HG02588 (cell line): ENCODE data around the gene CNN1.
"Not testable (repeated sequence)": the region's sequence is repeated elsewhere in the genome, so short reads cannot be mapped to it uniquely, and the experiment has no call there.

Experiments used
- ATAC-seq: cut with Tn5 transposase; IDR thresholded peaks from one replicate; pipeline ENCODE4 v1.9.1; 2021; ENCODE audit warnings: mild to moderate bottlenecking, moderate library complexity; ENCODE audit not compliant: unreplicated experiment

The CNN1 gene

DNA sequence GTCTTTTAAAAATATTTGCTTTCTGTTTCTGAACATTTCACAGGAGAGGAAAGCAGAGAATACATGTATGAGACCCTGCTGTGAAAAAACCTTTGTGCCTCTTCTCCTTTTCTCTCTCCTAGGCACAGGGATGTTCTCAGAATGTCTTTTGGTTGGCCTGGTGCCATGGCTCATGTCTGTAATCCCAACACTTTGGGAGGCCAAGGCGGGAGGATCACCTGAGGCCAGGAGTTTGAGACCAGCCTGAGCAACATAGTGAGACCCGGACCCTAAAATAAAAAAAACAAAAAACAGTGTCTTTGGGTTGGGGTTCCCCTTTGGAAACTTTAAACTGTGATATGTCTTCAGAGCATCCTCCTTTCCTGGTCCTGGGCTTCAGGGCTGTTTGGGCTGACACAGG, 60.1 kb downstream of the CNN1 start:
- no peak for ATAC-seq

GRCh38 chr19:11599704-11600103, 61.1 kb downstream of the CNN1 start:
- not testable (repeated sequence) for ATAC-seq
